Esophagus squamous epithelium (tissue), 4 donors: ENCODE results near the gene CHAF1A.

Experiments
- CTCF ChIP-seq, 6 experiments: fragments of 450-650 bp in 4 of 6; fragments of 200-600 bp in 2 of 6; sonication (generic) in 2 of 6; IDR thresholded peaks; one replicate each; pipeline ENCODE4 v1.5.1; 2016 to 2019; ENCODE audit warnings: antibody characterized with exemption in 6 of 6, mild to moderate bottlenecking in 4 of 6, moderate library complexity in 4 of 6
- POLR2A ChIP-seq, 4 donors: fragments of 450-650 bp; IDR thresholded peaks; one replicate each; pipeline ENCODE4 v1.6.1; 2017; ENCODE audit warnings: antibody characterized with exemption in 4 of 4, mild to moderate bottlenecking in 4 of 4, moderate library complexity in 3 of 4

- no peak for TF ChIP-seq CTCF (IDR thresholded peaks at IDR 0.05)
- no peak for TF ChIP-seq POLR2A (IDR thresholded peaks at IDR 0.05)
These were observed 69.9 kb downstream of the CHAF1A start, which contains the start of gene HDGFL2 for GRCh38 chr19:4472174-4472974.
